Endothelial cell of hepatic sinusoid (primary cell): ENCODE results near the gene OAS1.

Experiments
- in situ Hi-C: cut with HindIII; loops from 2 replicates; pipeline ENCODE4 v1.10.0; 2017; ENCODE audit warnings: low sequenced_read_pairs

The OAS1 gene

GRCh38 chr12:112963227-112963861, 56.6 kb downstream of the OAS1 start:
- in situ Hi-C loops, result loop anchor here (5.0 kb wide), 1 partner anchor 59 kb away; no protein-coding TSS in a partner anchor

GRCh38 chr12:112964067-112964670, 57.4 kb downstream of the OAS1 start:
- in situ Hi-C loops, result loop anchor here (5.0 kb wide), 1 partner anchor 58 kb away; no protein-coding TSS in a partner anchor

- in situ Hi-C loops, result loop anchor here (5.0 kb wide), 1 partner anchor 57 kb away; no protein-coding TSS in a partner anchor
Observed at GRCh38 chr12:112964915-112965314, 58.2 kb downstream of the OAS1 start.

GRCh38 chr12:112965643-112966042, 58.9 kb downstream of the OAS1 start:
- in situ Hi-C loops, result no loop called here

GRCh38 chr12:112967306-112967705, 60.5 kb downstream of the OAS1 start:
- in situ Hi-C loops, result no loop called here

- in situ Hi-C loops, result no loop called here
Observed at GRCh38 chr12:112967858-112968257, 61.1 kb downstream of the OAS1 start.
